Measurements from ENCODE around the gene HTR3E. TPM values are rescaled to one million over a fixed set of nuclear protein-coding genes. Genes with fewer than 3 reads are reported as not detected.
A peak's percentile ranks its signal among the peaks of the same experiment; 100 is the strongest.

Gene HTR3E
- total and polyA plus RNA-seq, 12 donors, result not detected

- Histone ChIP-seq H3K27ac (peak within 1 kb of the TSS; percentile 28 to 95 (median 90)), H3K4me3 (peak within 1 kb of the TSS; percentile 53 to 99 (median 87)), H3K36me3 (peaks cover 0 to 35% (median 8%) of the 10 kb centered on the region in 9 donors), H3K4me1 (peaks cover 4 to 28% (median 22%) of the 10 kb centered on the region in 9 donors), H3K27me3 (no peaks in the 10 kb centered on the region), H3K9me3 (no peaks in the 10 kb centered on the region)
- ATAC-seq (peak; percentile 94 to 98 (median 96)), DNase-seq (peak; percentile 91 to 95)
- TF ChIP-seq CTCF (IDR thresholded peaks at IDR 0.05), result peak in 7 of 9 donors; percentile 20 to 73 (median 52)
- intact Hi-C loops (cut with DNase I), result loop anchor here in 6 of 10 donors (1.0 to 10.0 kb wide), 14 partner anchors 19 to 251 kb away; partner anchors contain the start of genes ABCC5 (in 4 of the 6), EEF1AKMT4 (in 4 of the 6), ALG3 (in 3 of the 6) and DVL3 (in 2 of the 6)
- 0% methylated on average over 56 of the region's 56 CpGs for WGBS, 2 donors
These were observed 38.5 kb downstream of the HTR3E start, which contains the start of gene EIF2B5 for GRCh38 chr3:184135149-184135910. Gene EIF2B5 (plus strand): TSS chr3:184135358. CDS start chr3:184135386, 28 bp downstream.

GRCh38 chr3:184135911-184136260, 39.0 kb downstream of the HTR3E start:
- Histone ChIP-seq H3K27me3 (no peaks in the 10 kb centered on the region), H3K27ac (peak overlapping the region in 9 of 10 donors; percentile 72 to 95 (median 91)), H3K36me3 (peaks cover 0 to 41% (median 13%) of the 10 kb centered on the region in 9 donors), H3K9me3 (no peaks in the 10 kb centered on the region), H3K4me3 (peak overlapping the region; percentile 53 to 99 (median 87)), H3K4me1 (peaks cover 4 to 28% (median 22%) of the 10 kb centered on the region in 9 donors)
- no peak for TF ChIP-seq CTCF (IDR thresholded peaks at IDR 0.05)
- WGBS, 2 donors, result 3 to 4% methylated on average over 9 of the region's 9 CpGs
- ATAC-seq, result no peak
- intact Hi-C loops (cut with DNase I), result loop anchor here in 6 of 10 donors (1.0 to 10.0 kb wide), 14 partner anchors 19 to 251 kb away; partner anchors contain the start of genes ABCC5 (in 4 of the 6), EEF1AKMT4 (in 4 of the 6), ALG3 (in 3 of the 6) and DVL3 (in 3 of the 6)
- no peak for DNase-seq

- no peak for ATAC-seq
- DNase-seq, result no peak
- no peaks in the 10 kb centered on the region for H3K27me3 ChIP-seq
- 90 to 91% methylated on average over 10 of the region's 10 CpGs for WGBS, 2 donors
- no peak overlapping the region for H3K4me3 ChIP-seq
- peaks cover 4 to 29% (median 20%) of the 10 kb centered on the region in 9 donors for H3K4me1 ChIP-seq
- peaks cover 11 to 86% (median 57%) of the 10 kb centered on the region in 9 donors for H3K36me3 ChIP-seq
- no peak overlapping the region for H3K27ac ChIP-seq
- no peak for TF ChIP-seq CTCF (IDR thresholded peaks at IDR 0.05)
- intact Hi-C loops (cut with DNase I), result loop anchor here in 4 of 10 donors (10.0 kb wide), 2 partner anchors 104 to 236 kb away; partner anchors contain the start of genes ALG3 (in 3 of the 4) and EEF1AKMT4 (in 3 of the 4)
- no peaks in the 10 kb centered on the region for H3K9me3 ChIP-seq
These were observed 43.6 kb downstream of the HTR3E start for GRCh38 chr3:184140436-184140835.

- intact Hi-C loops (cut with DNase I), result loop anchor here in 4 of 10 donors (10.0 kb wide), 2 partner anchors 103 to 237 kb away; partner anchors contain the start of genes ALG3 (in 3 of the 4) and EEF1AKMT4 (in 3 of the 4)
- H3K4me1 ChIP-seq, result peaks cover 0 to 13% (median 4%) of the 10 kb centered on the region in 9 donors
- no peak for ATAC-seq
- H3K27ac ChIP-seq, result no peak overlapping the region
- no peak overlapping the region for H3K4me3 ChIP-seq
- H3K27me3 ChIP-seq, result no peaks in the 10 kb centered on the region
- no peaks in the 10 kb centered on the region for H3K9me3 ChIP-seq
- no peak for DNase-seq
- 94 to 96% methylated on average over 7 of the region's 7 CpGs for WGBS, 2 donors
- TF ChIP-seq CTCF (IDR thresholded peaks at IDR 0.05), result no peak
- peaks cover 11 to 96% (median 65%) of the 10 kb centered on the region in 9 donors for H3K36me3 ChIP-seq
These were observed 45.3 kb downstream of the HTR3E start for GRCh38 chr3:184142199-184142598.
